HFFc6 (cell line): ENCODE results near the gene UPP1. TPM values are rescaled to one million over a fixed set of nuclear protein-coding genes. Genes with fewer than 3 reads are reported as not detected.
"Not testable (repeated sequence)": the region's sequence is repeated elsewhere in the genome, so short reads cannot be mapped to it uniquely, and the experiment has no call there.

Experiments
- DNase-seq: peaks from one replicate; pipeline ENCODE4 v3.0.0-alpha.2; 2018
- H3K27ac Mint-ChIP-seq: 2 replicates; pipeline ENCODE4 v1.8.0; 2020; ENCODE audit warnings: mild to moderate bottlenecking, mixed read lengths
- H3K27me3 Mint-ChIP-seq: 2 replicates; pipeline ENCODE4 v1.8.0; 2021; ENCODE audit warnings: mild to moderate bottlenecking, moderate library complexity, mixed read lengths; ENCODE audit not compliant: insufficient read depth
- H3K36me3 Mint-ChIP-seq: 2 replicates; pipeline ENCODE4 v1.8.0; 2021; ENCODE audit warnings: low read depth, mixed read lengths
- H3K4me1 Mint-ChIP-seq: 2 replicates; pipeline ENCODE4 v1.8.0; 2020; ENCODE audit warnings: low read depth, mixed read lengths
- H3K4me3 Mint-ChIP-seq: 2 replicates; pipeline ENCODE4 v1.8.0; 2020; ENCODE audit warnings: mild to moderate bottlenecking, moderate library complexity, mixed read lengths
- H3K9me3 Mint-ChIP-seq: 2 replicates; pipeline ENCODE4 v1.8.0; 2020; ENCODE audit warnings: mild to moderate bottlenecking, mixed read lengths
- CTCF ChIP-seq: fragments of 200-600 bp; sonication (generic); IDR thresholded peaks from 2 replicates; pipeline ENCODE4 v1.5.0; 2021; ENCODE audit warnings: antibody characterized with exemption, mild to moderate bottlenecking
- total RNA-seq, 6 experiments: library from RNA; stranded (reverse); fragmentation: NEBNext Ultra II Directional; extraction: Animal tissue kit (Norgen Biotek cat#: 25700); gene quantifications; 2 replicates in 1 of 6; 3 replicates in 5 of 6; pipeline ENCODE4 v1.2.3, GENCODE V29; 2021

Gene UPP1
- total RNA-seq, 6 experiments from 2014 or later, result 14.3 to 26.5 (median 22.6) TPM

- no peaks in the 10 kb centered on the region for H3K36me3 Mint-ChIP-seq
- no peaks in the 10 kb centered on the region; the same call in 1 of the 2 replicates for H3K27me3 Mint-ChIP-seq
- H3K4me1 Mint-ChIP-seq, result peaks cover 27% of the 10 kb centered on the region
- no peak for TF ChIP-seq CTCF
- H3K27ac Mint-ChIP-seq, result no peak overlapping the region
- H3K4me3 Mint-ChIP-seq, result no peak overlapping the region
- DNase-seq, result no peak
- no peaks in the 10 kb centered on the region for H3K9me3 Mint-ChIP-seq
Measured at GRCh38 chr7:48118041-48118440, 29.0 kb downstream of the UPP1 start.

GRCh38 chr7:48120536-48120935 lies 31.5 kb downstream of the UPP1 start:
- not testable (repeated sequence) for H3K27ac Mint-ChIP-seq, H3K4me3 Mint-ChIP-seq, H3K4me1 Mint-ChIP-seq, H3K9me3 Mint-ChIP-seq, DNase-seq, H3K36me3 Mint-ChIP-seq, H3K27me3 Mint-ChIP-seq

GRCh38 chr7:48126037-48126436 lies 37.0 kb downstream of the UPP1 start:
- DNase-seq, result no peak
- no peak for TF ChIP-seq CTCF
- Mint-ChIP-seq H3K4me1 (peaks cover 16% of the 10 kb centered on the region), H3K9me3 (no peaks in the 10 kb centered on the region), H3K4me3 (no peak overlapping the region), H3K36me3 (no peaks in the 10 kb centered on the region), H3K27me3 (peaks cover 2% of the 10 kb centered on the region; the same call in 1 of the 2 replicates), H3K27ac (no peak overlapping the region)

- Mint-ChIP-seq H3K27me3 (peaks cover 2% of the 10 kb centered on the region; the same call in 1 of the 2 replicates), H3K4me3 (peak overlapping the region; percentile 18), H3K27ac (peak overlapping the region; percentile 60), H3K9me3 (no peaks in the 10 kb centered on the region), H3K36me3 (no peaks in the 10 kb centered on the region), H3K4me1 (peaks cover 24% of the 10 kb centered on the region)
- peak; percentile 73 for DNase-seq
- TF ChIP-seq CTCF, result no peak
Measured at GRCh38 chr7:48130658-48131108, 41.6 kb downstream of the UPP1 start.

- DNase-seq, result no peak
- H3K36me3 Mint-ChIP-seq, result no peaks in the 10 kb centered on the region
- no peaks in the 10 kb centered on the region for H3K9me3 Mint-ChIP-seq
- no peak overlapping the region for H3K4me3 Mint-ChIP-seq
- no peak overlapping the region for H3K27ac Mint-ChIP-seq
- H3K4me1 Mint-ChIP-seq, result peaks cover 24% of the 10 kb centered on the region
- H3K27me3 Mint-ChIP-seq, result peaks cover 2% of the 10 kb centered on the region; the same call in 1 of the 2 replicates
- TF ChIP-seq CTCF, result no peak
Measured at GRCh38 chr7:48132792-48133191, 43.7 kb downstream of the UPP1 start.

- Mint-ChIP-seq H3K9me3 (no peaks in the 10 kb centered on the region), H3K27ac (no peak overlapping the region)
- DNase-seq, result no peak
Measured at GRCh38 chr7:48139459-48139858, 50.4 kb downstream of the UPP1 start.

More at GRCh38 chr7:48139459-48139858, 50.4 kb downstream of the UPP1 start:
- Mint-ChIP-seq H3K27me3 (peaks cover 2% of the 10 kb centered on the region; the same call in 1 of the 2 replicates), H3K36me3 (no peaks in the 10 kb centered on the region), H3K4me3 (peak overlapping the region; percentile 70; the same call in 1 of the 2 replicates), H3K4me1 (peaks cover 28% of the 10 kb centered on the region)
- TF ChIP-seq CTCF, result peak; percentile 67
